HG03196 (cell line): Measurements from ENCODE around the gene PTPRM.
A peak's percentile ranks its signal among the peaks of the same experiment; 100 is the strongest.

ENCODE experiments used
- ATAC-seq: cut with Tn5 transposase; IDR thresholded peaks from one replicate; pipeline ENCODE4 v1.9.1; 2021; ENCODE audit not compliant: unreplicated experiment

Gene PTPRM

GRCh38 chr18:7566567-7567473 is at the start of gene PTPRM:
Gene PTPRM (plus strand): TSS chr18:7567316. CDS start chr18:7567819, 503 bp downstream.
- peak; percentile 75 for ATAC-seq

GRCh38 chr18:7517852-7518251 is 49.3 kb upstream of the PTPRM start:
- ATAC-seq: no peak

GRCh38 chr18:7520200-7520785 is 46.8 kb upstream of the PTPRM start:
- no peak for ATAC-seq

- no peak for ATAC-seq
Measured at GRCh38 chr18:7521226-7521856, 45.8 kb upstream of the PTPRM start.

- ATAC-seq: no peak
Measured at GRCh38 chr18:7523772-7524171, 43.3 kb upstream of the PTPRM start.

GRCh38 chr18:7524786-7525185 is 42.3 kb upstream of the PTPRM start:
- ATAC-seq: no peak

- ATAC-seq: no peak
Measured at GRCh38 chr18:7532942-7533341, 34.2 kb upstream of the PTPRM start.

- no peak for ATAC-seq
Measured at GRCh38 chr18:7535436-7536205, 31.5 kb upstream of the PTPRM start.

- ATAC-seq: no peak
Measured at GRCh38 chr18:7537145-7537544, 30.0 kb upstream of the PTPRM start.

GRCh38 chr18:7541835-7542234 is 25.3 kb upstream of the PTPRM start:
- no peak for ATAC-seq

- no peak for ATAC-seq
Measured at GRCh38 chr18:7544686-7545085, 22.4 kb upstream of the PTPRM start.

GRCh38 chr18:7545734-7546133 is 21.4 kb upstream of the PTPRM start:
- ATAC-seq: no peak

GRCh38 chr18:7548221-7548620 is 18.9 kb upstream of the PTPRM start:
- ATAC-seq: no peak

- no peak for ATAC-seq
Measured at GRCh38 chr18:7548721-7549120, 18.4 kb upstream of the PTPRM start.

- no peak for ATAC-seq
Measured at GRCh38 chr18:7557973-7558372, 9.1 kb upstream of the PTPRM start.

GRCh38 chr18:7558769-7559168 is 8.3 kb upstream of the PTPRM start:
- no peak for ATAC-seq

GRCh38 chr18:7559709-7560319 is 7.3 kb upstream of the PTPRM start:
- no peak for ATAC-seq

- ATAC-seq: no peak
Measured at GRCh38 chr18:7561909-7562460, 5.1 kb upstream of the PTPRM start.

- ATAC-seq: no peak
Measured at GRCh38 chr18:7562491-7562890, 4.6 kb upstream of the PTPRM start.

- ATAC-seq: no peak
Measured at GRCh38 chr18:7565677-7566076, 1.4 kb upstream of the PTPRM start.

- no peak for ATAC-seq
Measured at GRCh38 chr18:7566244-7566566, 911 bp upstream of the PTPRM start.
